GM18909 (cell line): Measurements from ENCODE around the gene FCRL4.
A peak's percentile ranks its signal among the peaks of the same experiment; 100 is the strongest.

ENCODE experiments used
- ATAC-seq: cut with Tn5 transposase; IDR thresholded peaks from one replicate; pipeline ENCODE4 v1.9.1; 2021; ENCODE audit warnings: mild to moderate bottlenecking; ENCODE audit not compliant: unreplicated experiment, poor library complexity

FCRL4 gene

GRCh38 chr1:157597959-157598667 lies at the start of gene FCRL4:
FCRL4 (minus strand) TSS chr1:157598085; CDS start chr1:157597944, 141 bp downstream.
- ATAC-seq = peak; percentile 68

GRCh38 chr1:157646144-157646543 lies 48.3 kb upstream of the FCRL4 start:
- no peak for ATAC-seq

GRCh38 chr1:157641177-157641576 lies 43.3 kb upstream of the FCRL4 start:
- no peak for ATAC-seq

- ATAC-seq = no peak
Observed at GRCh38 chr1:157639800-157640199, 41.9 kb upstream of the FCRL4 start.

- no peak for ATAC-seq
Observed at GRCh38 chr1:157628773-157629172, 30.9 kb upstream of the FCRL4 start.

GRCh38 chr1:157626099-157626498 lies 28.2 kb upstream of the FCRL4 start:
- ATAC-seq = peak; percentile 65

- ATAC-seq = no peak
Observed at GRCh38 chr1:157624471-157624870, 26.6 kb upstream of the FCRL4 start.

- ATAC-seq = no peak
Observed at GRCh38 chr1:157622471-157622870, 24.6 kb upstream of the FCRL4 start.

- no peak for ATAC-seq
Observed at GRCh38 chr1:157618190-157618589, 20.3 kb upstream of the FCRL4 start.

- ATAC-seq = no peak
Observed at GRCh38 chr1:157600236-157600635, 2.4 kb upstream of the FCRL4 start.

- ATAC-seq = peak; percentile 59
Observed at GRCh38 chr1:157596384-157596783, 1.5 kb downstream of the FCRL4 start.

- ATAC-seq = peak; percentile 78
Observed at GRCh38 chr1:157595356-157595755, 2.5 kb downstream of the FCRL4 start.

- no peak for ATAC-seq
Observed at GRCh38 chr1:157585984-157586383, 11.9 kb downstream of the FCRL4 start.

GRCh38 chr1:157584503-157584902 lies 13.4 kb downstream of the FCRL4 start:
- no peak for ATAC-seq

- no peak for ATAC-seq
Observed at GRCh38 chr1:157580828-157581210, 17.1 kb downstream of the FCRL4 start.

- no peak for ATAC-seq
Observed at GRCh38 chr1:157580179-157580827, 17.6 kb downstream of the FCRL4 start.

GRCh38 chr1:157577420-157577819 lies 20.5 kb downstream of the FCRL4 start:
- no peak for ATAC-seq

GRCh38 chr1:157575744-157576143 lies 22.1 kb downstream of the FCRL4 start:
- ATAC-seq = peak; percentile 69

- no peak for ATAC-seq
Observed at GRCh38 chr1:157574836-157575235, 23.0 kb downstream of the FCRL4 start.

GRCh38 chr1:157566484-157567300 lies 31.2 kb downstream of the FCRL4 start:
- peak; percentile 31 for ATAC-seq

- peak; percentile 73 for ATAC-seq
Observed at GRCh38 chr1:157562515-157562914, 35.4 kb downstream of the FCRL4 start.
